Karpas-422 (cell line): Measurements from ENCODE around the gene IQGAP2. TPM values are rescaled to one million over a fixed set of nuclear protein-coding genes. Genes with fewer than 3 reads are reported as not detected.

Source experiments
- DNase-seq: peaks from one replicate; pipeline ENCODE4 v3.0.0-alpha.2; 2015
- H2AFZ ChIP-seq: fragments of 200-600 bp; sonication (generic); 2 replicates; pipeline ENCODE4 v1.6.1; 2014; ENCODE audit warnings: antibody characterized with exemption, low read length, mixed read lengths
- H3K27ac ChIP-seq: fragments of 200-600 bp; sonication (generic); 2 replicates; pipeline ENCODE4 v1.5.1; 2014; ENCODE audit warnings: mild to moderate bottlenecking, low read length, moderate library complexity
- H3K27me3 ChIP-seq: fragments of 200-600 bp; sonication (generic); 2 replicates; pipeline ENCODE4 v1.6.1; 2014; ENCODE audit warnings: low read length, mixed read lengths
- H3K36me3 ChIP-seq: fragments of 200-600 bp; sonication (generic); 2 replicates; pipeline ENCODE4 v1.6.1; 2014; ENCODE audit warnings: low read length, mixed read lengths; ENCODE audit not compliant: insufficient read depth
- H3K4me1 ChIP-seq: fragments of 200-600 bp; sonication (generic); 2 replicates; pipeline ENCODE4 v1.6.1; 2014; ENCODE audit warnings: mild to moderate bottlenecking, low read length, mixed read lengths
- H3K4me2 ChIP-seq: fragments of 200-600 bp; sonication (generic); 2 replicates; pipeline ENCODE4 v1.6.1; 2014; ENCODE audit warnings: low read length, low read depth, mild to moderate bottlenecking; ENCODE audit not compliant: poor library complexity, severe bottlenecking
- H3K4me3 ChIP-seq: fragments of 200-600 bp; sonication (generic); 2 replicates; pipeline ENCODE4 v1.5.1; 2014; ENCODE audit warnings: mild to moderate bottlenecking, antibody characterized with exemption, low read length, mixed read lengths
- H3K79me2 ChIP-seq: fragments of 200-600 bp; sonication (generic); 2 replicates; pipeline ENCODE4 v1.6.1; 2014; ENCODE audit warnings: mild to moderate bottlenecking, low read length, mixed read lengths
- H3K9ac ChIP-seq: fragments of 200-600 bp; sonication (generic); 2 replicates; pipeline ENCODE4 v1.6.0; 2014; ENCODE audit warnings: low read length
- H3K9me2 ChIP-seq: fragments of 200-600 bp; sonication (generic), shearing (Covaris generic); replicated peaks from 2 replicates; pipeline ENCODE4 v1.6.0; 2014; ENCODE audit warnings: mild to moderate bottlenecking, low read length, moderate library complexity; ENCODE audit not compliant: insufficient read depth
- H3K9me3 ChIP-seq: fragments of 300-700, 200-600 bp; sonication (generic); 2 replicates; pipeline ENCODE4 v1.6.1; 2014; ENCODE audit warnings: low read length, mixed read lengths
- H4K20me1 ChIP-seq: fragments of 200-600 bp; sonication (generic); 2 replicates; pipeline ENCODE4 v1.6.1; 2014; ENCODE audit warnings: mild to moderate bottlenecking, antibody characterized with exemption, low read length, low read depth; ENCODE audit not compliant: insufficient read depth
- total RNA-seq: library from RNA; depleted of rRNA; stranded (reverse); fragments of >200 nt; shearing (Covaris generic); gene quantifications from 2 replicates; pipeline ENCODE4 v1.2.3, GENCODE V29; 2014; ENCODE audit warnings: low replicate concordance

The IQGAP2 gene
- total RNA-seq, 1 experiment from 2014 or later, result not detected

DNA sequence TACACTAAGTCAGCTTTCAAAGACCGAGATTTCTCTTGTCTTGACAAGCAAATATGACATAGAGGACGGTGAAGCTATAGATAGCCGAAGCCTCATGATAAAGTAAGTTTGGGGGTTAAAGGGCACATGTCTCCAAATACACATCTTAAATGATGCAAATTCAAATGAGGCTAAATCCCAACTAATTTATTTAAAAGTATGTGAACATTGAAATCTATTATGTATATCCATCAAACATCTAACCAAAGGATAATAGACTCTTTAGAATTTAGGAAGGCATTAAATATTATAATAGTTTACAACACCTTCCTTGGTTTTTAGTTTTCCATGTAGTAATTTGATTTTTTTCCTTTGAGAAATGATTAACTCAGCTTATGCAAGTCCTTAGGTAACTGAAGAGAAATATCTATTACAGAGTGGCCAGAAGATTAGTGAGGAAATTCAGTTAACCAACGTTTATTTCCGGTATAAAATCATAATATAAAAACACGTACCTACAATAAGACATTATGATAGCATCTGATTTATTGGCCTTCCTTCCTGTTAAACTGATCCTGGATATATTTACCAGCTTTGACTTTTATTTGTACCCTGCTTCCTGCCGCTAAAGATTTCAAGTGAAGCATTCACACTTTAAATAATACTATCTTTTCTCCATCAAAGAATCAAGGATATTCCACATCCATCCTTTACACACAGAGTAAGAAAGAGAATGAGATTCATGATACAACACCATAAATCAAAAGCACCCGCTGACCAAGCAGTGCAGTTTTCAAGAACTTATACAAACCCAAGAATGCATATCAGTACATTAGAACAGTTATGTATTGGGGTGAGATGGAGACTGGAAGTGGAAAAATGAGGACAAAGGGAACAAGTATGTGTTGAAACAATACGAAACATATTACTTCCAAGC, 281.0 kb downstream of the IQGAP2 start:
- Histone ChIP-seq H2AFZ (no peak overlapping the region), H3K9ac (no peak overlapping the region), H3K27ac (no peak overlapping the region)

GRCh38 chr5:76684756-76685519, 281.9 kb downstream of the IQGAP2 start:
- H3K27ac ChIP-seq, result no peak overlapping the region
- no peaks in the 10 kb centered on the region for H3K79me2 ChIP-seq
- no peaks in the 10 kb centered on the region for H3K4me1 ChIP-seq
- no peaks in the 10 kb centered on the region for H4K20me1 ChIP-seq
- H3K4me3 ChIP-seq, result no peak overlapping the region
- H3K9me2 ChIP-seq, result no peaks in the 10 kb centered on the region
- no peaks in the 10 kb centered on the region for H3K9me3 ChIP-seq
- no peaks in the 10 kb centered on the region for H3K27me3 ChIP-seq
- no peak overlapping the region for H3K4me2 ChIP-seq
- no peak for DNase-seq
- no peak overlapping the region for H2AFZ ChIP-seq
- H3K36me3 ChIP-seq, result no peaks in the 10 kb centered on the region
- no peak overlapping the region for H3K9ac ChIP-seq

More for the DNA sequence above, 281.0 kb downstream of the IQGAP2 start:
- H3K4me1 ChIP-seq, result no peaks in the 10 kb centered on the region
- H4K20me1 ChIP-seq, result no peaks in the 10 kb centered on the region
- no peaks in the 10 kb centered on the region for H3K27me3 ChIP-seq
- no peak for DNase-seq
- no peak overlapping the region for H3K4me3 ChIP-seq
- H3K9me2 ChIP-seq, result no peaks in the 10 kb centered on the region
- no peaks in the 10 kb centered on the region for H3K36me3 ChIP-seq
- no peak overlapping the region for H3K4me2 ChIP-seq
- no peaks in the 10 kb centered on the region for H3K79me2 ChIP-seq
- H3K9me3 ChIP-seq, result no peaks in the 10 kb centered on the region

GRCh38 chr5:76685704-76686103, 282.6 kb downstream of the IQGAP2 start:
- no peak overlapping the region for H2AFZ ChIP-seq
- no peak for DNase-seq
- H3K27me3 ChIP-seq, result no peaks in the 10 kb centered on the region
- no peaks in the 10 kb centered on the region for H3K9me2 ChIP-seq
- no peak overlapping the region for H3K4me3 ChIP-seq
- no peak overlapping the region for H3K9ac ChIP-seq
- H3K36me3 ChIP-seq, result no peaks in the 10 kb centered on the region
- no peaks in the 10 kb centered on the region for H3K9me3 ChIP-seq
- no peak overlapping the region for H3K27ac ChIP-seq
- H4K20me1 ChIP-seq, result no peaks in the 10 kb centered on the region
- no peaks in the 10 kb centered on the region for H3K4me1 ChIP-seq
- no peak overlapping the region for H3K4me2 ChIP-seq
- H3K79me2 ChIP-seq, result no peaks in the 10 kb centered on the region

DNA sequence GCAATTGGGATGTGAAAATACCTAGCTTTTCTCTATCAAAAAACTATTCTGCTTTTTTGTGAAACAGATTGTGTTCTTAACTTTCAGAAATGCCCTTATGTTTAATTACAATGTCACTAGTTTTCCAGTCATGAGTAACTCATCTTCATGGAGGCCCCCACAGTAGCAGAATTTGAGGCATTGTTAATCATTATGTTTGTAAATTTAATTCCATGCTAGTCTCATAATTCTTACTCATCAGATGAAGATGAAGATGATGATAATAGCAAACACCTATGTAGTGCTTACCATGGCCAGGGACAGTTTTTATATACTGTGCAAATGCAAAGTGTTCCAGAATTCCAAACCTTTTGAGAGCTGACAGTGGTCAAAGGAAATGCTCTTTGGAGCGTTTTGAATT, 285.1 kb downstream of the IQGAP2 start:
- H3K27me3 ChIP-seq, result no peaks in the 10 kb centered on the region
- H3K9ac ChIP-seq, result no peak overlapping the region
- no peaks in the 10 kb centered on the region for H4K20me1 ChIP-seq
- H3K79me2 ChIP-seq, result no peaks in the 10 kb centered on the region
- H2AFZ ChIP-seq, result no peak overlapping the region
- H3K9me3 ChIP-seq, result no peaks in the 10 kb centered on the region
- no peak overlapping the region for H3K27ac ChIP-seq
- H3K36me3 ChIP-seq, result no peaks in the 10 kb centered on the region
- no peaks in the 10 kb centered on the region for H3K9me2 ChIP-seq
- H3K4me3 ChIP-seq, result no peak overlapping the region
- H3K4me2 ChIP-seq, result no peak overlapping the region
- DNase-seq, result no peak
- no peaks in the 10 kb centered on the region for H3K4me1 ChIP-seq

DNA sequence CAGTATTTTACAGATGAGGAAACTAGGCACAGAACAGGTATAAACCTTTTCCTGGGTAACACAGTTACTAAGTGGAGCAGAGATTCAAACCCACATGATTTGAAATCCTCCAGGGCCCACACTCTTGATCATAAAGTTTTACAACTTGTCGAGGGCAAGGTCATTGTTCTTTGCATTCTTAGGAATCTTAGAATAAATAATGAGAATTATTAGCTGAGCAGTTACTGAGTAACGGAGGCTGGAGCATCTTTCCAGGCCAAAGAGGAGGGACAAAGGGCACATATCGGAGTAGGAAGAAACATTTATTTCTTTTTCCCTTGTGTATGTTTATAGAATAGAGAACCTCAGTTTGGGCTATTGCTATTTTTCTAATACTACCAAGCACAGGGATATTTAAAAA, 285.8 kb downstream of the IQGAP2 start:
- Histone ChIP-seq H3K9me3 (no peaks in the 10 kb centered on the region), H3K36me3 (no peaks in the 10 kb centered on the region), H4K20me1 (no peaks in the 10 kb centered on the region), H3K4me1 (no peaks in the 10 kb centered on the region), H3K79me2 (no peaks in the 10 kb centered on the region), H3K27me3 (no peaks in the 10 kb centered on the region), H2AFZ (no peak overlapping the region), H3K4me3 (no peak overlapping the region), H3K27ac (no peak overlapping the region), H3K4me2 (no peak overlapping the region), H3K9me2 (no peaks in the 10 kb centered on the region), H3K9ac (no peak overlapping the region)
- no peak for DNase-seq

GRCh38 chr5:76689321-76690036, 286.4 kb downstream of the IQGAP2 start:
- Histone ChIP-seq H3K27me3 (no peaks in the 10 kb centered on the region), H3K4me3 (no peak overlapping the region), H3K36me3 (no peaks in the 10 kb centered on the region), H2AFZ (no peak overlapping the region), H3K79me2 (no peaks in the 10 kb centered on the region), H4K20me1 (no peaks in the 10 kb centered on the region), H3K27ac (no peak overlapping the region), H3K9ac (no peak overlapping the region), H3K9me2 (no peaks in the 10 kb centered on the region), H3K4me2 (no peak overlapping the region), H3K4me1 (no peaks in the 10 kb centered on the region), H3K9me3 (no peaks in the 10 kb centered on the region)
- DNase-seq, result no peak

- Histone ChIP-seq H3K9ac (no peak overlapping the region), H3K27ac (no peak overlapping the region), H3K4me1 (no peaks in the 10 kb centered on the region), H3K79me2 (no peaks in the 10 kb centered on the region), H3K27me3 (no peaks in the 10 kb centered on the region), H3K36me3 (no peaks in the 10 kb centered on the region), H3K9me3 (no peaks in the 10 kb centered on the region), H3K9me2 (no peaks in the 10 kb centered on the region), H3K4me2 (no peak overlapping the region), H4K20me1 (no peaks in the 10 kb centered on the region), H2AFZ (no peak overlapping the region), H3K4me3 (no peak overlapping the region)
- DNase-seq, result no peak
Measured at GRCh38 chr5:76690037-76690679, 287.1 kb downstream of the IQGAP2 start.
